ENCODE data around the gene EFCAB11.

The EFCAB11 gene

GRCh38 chr14:89760086-89760485, 194.4 kb downstream of the EFCAB11 start:
- no peak for DNase-seq

GRCh38 chr14:89757313-89757939, 197.1 kb downstream of the EFCAB11 start:
- no peak for DNase-seq

GRCh38 chr14:89755816-89756215, 198.7 kb downstream of the EFCAB11 start:
- no peak for DNase-seq

- no peak for DNase-seq
These were observed 200.6 kb downstream of the EFCAB11 start for GRCh38 chr14:89753828-89754412.

GRCh38 chr14:89750908-89751392, 203.6 kb downstream of the EFCAB11 start:
- no peak for DNase-seq

- DNase-seq: no peak
These were observed 204.2 kb downstream of the EFCAB11 start for GRCh38 chr14:89750281-89750755.

- no peak for DNase-seq
These were observed 206.5 kb downstream of the EFCAB11 start for GRCh38 chr14:89748004-89748403.

- DNase-seq: no peak
These were observed 207.4 kb downstream of the EFCAB11 start for GRCh38 chr14:89747126-89747525.

GRCh38 chr14:89746654-89747053, 207.9 kb downstream of the EFCAB11 start:
- DNase-seq: no peak

GRCh38 chr14:89746135-89746534, 208.4 kb downstream of the EFCAB11 start:
- no peak for DNase-seq

All from RPMI8226 (cell line).